MCF 10A (cell line): ENCODE data around the gene CDCA8. TPM values are rescaled to one million over a fixed set of nuclear protein-coding genes. Genes with fewer than 3 reads are reported as not detected.

Experiments
- BruUV-seq: library from RNA; stranded (reverse); fragments of 400-500 nt; replicated peaks from 2 replicates; lab custom pipeline; 2021; lab: Mats Ljungman, UMichigan
- CTCF ChIA-PET: fragments of 300-600 bp; sonication (Branson Sonifier 250); formaldehyde crosslinking; extraction: SDS; loops from one replicate; lab custom pipeline; 2021; ENCODE audit warnings: antibody characterized with exemption, inconsistent platforms; lab: Yijun Ruan, JAX
- POLR2A ChIA-PET: fragments of 300-600, 350-650 bp; sonication (Branson Sonifier 250); formaldehyde crosslinking; extraction: SDS; loops from one replicate; lab custom pipeline; 2020; ENCODE audit warnings: antibody characterized with exemption, inconsistent platforms; lab: Yijun Ruan, JAX
- DNase-seq: peaks from one replicate; pipeline ENCODE4 v3.0.0-alpha.2; 2018; ENCODE audit not compliant: unreplicated experiment
- H3K27ac Mint-ChIP-seq: one replicate; pipeline ENCODE4 v1.8.0; 2022; ENCODE audit warnings: mild to moderate bottlenecking, low read depth, mixed read lengths; ENCODE audit not compliant: unreplicated experiment
- H3K27me3 Mint-ChIP-seq: one replicate; pipeline ENCODE4 v1.8.0; 2022; ENCODE audit warnings: mixed read lengths; ENCODE audit not compliant: insufficient read depth, unreplicated experiment
- H3K36me3 Mint-ChIP-seq: one replicate; pipeline ENCODE4 v1.8.0; 2022; ENCODE audit warnings: mild to moderate bottlenecking, moderate library complexity, mixed read lengths; ENCODE audit not compliant: insufficient read depth, unreplicated experiment
- H3K4me1 Mint-ChIP-seq: one replicate; pipeline ENCODE4 v1.8.0; 2022; ENCODE audit warnings: mixed read lengths; ENCODE audit not compliant: insufficient read depth, unreplicated experiment
- H3K4me3 Mint-ChIP-seq: one replicate; pipeline ENCODE4 v1.8.0; 2022; ENCODE audit warnings: mild to moderate bottlenecking, moderate library complexity, mixed read lengths; ENCODE audit not compliant: unreplicated experiment
- H3K9me3 Mint-ChIP-seq: one replicate; pipeline ENCODE4 v1.8.0; 2022; ENCODE audit warnings: mixed read lengths; ENCODE audit not compliant: unreplicated experiment
- CTCF ChIP-seq: fragments of 200-600 bp; IDR thresholded peaks from one replicate; pipeline ENCODE4 v1.8.0; 2022; ENCODE audit warnings: antibody characterized with exemption, mild to moderate bottlenecking; ENCODE audit not compliant: unreplicated experiment
- intact Hi-C: fragments of 100-400 bp; cut with micrococcal nuclease; formaldehyde crosslinking; loops from 2 replicates; pipeline ENCODE4 v1.14.1; 2022
- total RNA-seq: library from RNA; stranded (reverse); gene quantifications from 2 replicates; pipeline ENCODE4 v1.2.3, GENCODE V29; 2022

Gene CDCA8
- total RNA-seq, 1 experiment from 2014 or later, result 21.8 TPM

GRCh38 chr1:37660664-37661063, 31.7 kb upstream of the CDCA8 start:
- BruUV-seq, result no TSS peak
- POLR2A ChIA-PET, result no interaction called here
- no peak for DNase-seq
- Mint-ChIP-seq H3K9me3 (no peaks in the 10 kb centered on the region), H3K36me3 (no peaks in the 10 kb centered on the region), H3K27ac (no peak overlapping the region), H3K4me1 (no peaks in the 10 kb centered on the region), H3K4me3 (no peak overlapping the region), H3K27me3 (no peaks in the 10 kb centered on the region)
- CTCF ChIA-PET, result interaction anchor here (0.6 to 0.8 kb wide), 2 partner anchors 213 to 336 kb away, joined by 3 to 4 read pairs; no protein-coding TSS in a partner anchor
- intact Hi-C loops, result no loop called here
- no peak for TF ChIP-seq CTCF

- no peak for TF ChIP-seq CTCF
- H3K27ac Mint-ChIP-seq, result no peak overlapping the region
- BruUV-seq, result no TSS peak
- POLR2A ChIA-PET, result no interaction called here
- no peak overlapping the region for H3K4me3 Mint-ChIP-seq
- H3K9me3 Mint-ChIP-seq, result no peaks in the 10 kb centered on the region
- intact Hi-C loops, result no loop called here
- DNase-seq, result no peak
- no peaks in the 10 kb centered on the region for H3K36me3 Mint-ChIP-seq
- no peaks in the 10 kb centered on the region for H3K4me1 Mint-ChIP-seq
- CTCF ChIA-PET, result interaction anchor here (0.7 to 1.4 kb wide), 3 partner anchors 21 to 117 kb away, joined by 3 to 5 read pairs (median 4); no protein-coding TSS in a partner anchor
- H3K27me3 Mint-ChIP-seq, result no peaks in the 10 kb centered on the region
Measured at GRCh38 chr1:37661401-37661800, 30.9 kb upstream of the CDCA8 start.

- ChIA-PET POLR2A (no interaction called here), CTCF (interaction anchor here (0.6 to 1.4 kb wide), 5 partner anchors 9 to 381 kb away, joined by 3 to 5 read pairs (median 3); no protein-coding TSS in a partner anchor)
- Mint-ChIP-seq H3K27me3 (no peaks in the 10 kb centered on the region), H3K36me3 (no peaks in the 10 kb centered on the region), H3K4me3 (no peak overlapping the region), H3K27ac (no peak overlapping the region), H3K4me1 (no peaks in the 10 kb centered on the region), H3K9me3 (no peaks in the 10 kb centered on the region)
- intact Hi-C loops, result no loop called here
- TF ChIP-seq CTCF, result no peak
- DNase-seq, result no peak
- no TSS peak for BruUV-seq
Measured at GRCh38 chr1:37662031-37662755, 30.1 kb upstream of the CDCA8 start.

GRCh38 chr1:37663426-37664000, 28.8 kb upstream of the CDCA8 start:
- ChIA-PET CTCF (no interaction called here), POLR2A (no interaction called here)

More at GRCh38 chr1:37663426-37664000, 28.8 kb upstream of the CDCA8 start:
- Mint-ChIP-seq H3K4me3 (no peak overlapping the region), H3K4me1 (no peaks in the 10 kb centered on the region), H3K9me3 (no peaks in the 10 kb centered on the region), H3K27me3 (no peaks in the 10 kb centered on the region), H3K27ac (no peak overlapping the region), H3K36me3 (no peaks in the 10 kb centered on the region)
- intact Hi-C loops, result no loop called here
- TF ChIP-seq CTCF, result no peak
- no peak for DNase-seq
- BruUV-seq, result no TSS peak
